ENCODE data around the gene DTNBP1.

DNA sequence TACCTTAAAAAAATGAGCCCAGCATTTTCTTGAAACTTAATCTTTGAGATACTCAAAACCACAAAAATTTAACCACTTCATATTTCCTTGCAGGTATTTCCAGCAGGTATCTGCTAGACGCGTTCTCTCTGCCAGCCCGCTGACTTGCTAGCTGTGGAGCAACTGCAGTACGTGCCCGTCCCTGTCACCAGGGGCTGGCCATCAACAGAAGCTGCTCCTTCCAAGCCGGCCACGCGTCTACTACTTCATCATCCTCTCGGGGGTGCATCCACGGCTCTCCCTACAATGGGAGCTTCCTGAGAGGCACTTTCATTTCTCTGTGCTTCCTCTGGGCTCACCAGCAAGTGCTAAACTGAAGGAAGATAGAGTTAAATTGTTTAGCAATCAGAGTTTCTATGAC, 132.4 kb downstream of the DTNBP1 start:
- no peak for TF ChIP-seq POLR2A (IDR thresholded peaks at IDR 0.05)
- TF ChIP-seq, protein P1, sequence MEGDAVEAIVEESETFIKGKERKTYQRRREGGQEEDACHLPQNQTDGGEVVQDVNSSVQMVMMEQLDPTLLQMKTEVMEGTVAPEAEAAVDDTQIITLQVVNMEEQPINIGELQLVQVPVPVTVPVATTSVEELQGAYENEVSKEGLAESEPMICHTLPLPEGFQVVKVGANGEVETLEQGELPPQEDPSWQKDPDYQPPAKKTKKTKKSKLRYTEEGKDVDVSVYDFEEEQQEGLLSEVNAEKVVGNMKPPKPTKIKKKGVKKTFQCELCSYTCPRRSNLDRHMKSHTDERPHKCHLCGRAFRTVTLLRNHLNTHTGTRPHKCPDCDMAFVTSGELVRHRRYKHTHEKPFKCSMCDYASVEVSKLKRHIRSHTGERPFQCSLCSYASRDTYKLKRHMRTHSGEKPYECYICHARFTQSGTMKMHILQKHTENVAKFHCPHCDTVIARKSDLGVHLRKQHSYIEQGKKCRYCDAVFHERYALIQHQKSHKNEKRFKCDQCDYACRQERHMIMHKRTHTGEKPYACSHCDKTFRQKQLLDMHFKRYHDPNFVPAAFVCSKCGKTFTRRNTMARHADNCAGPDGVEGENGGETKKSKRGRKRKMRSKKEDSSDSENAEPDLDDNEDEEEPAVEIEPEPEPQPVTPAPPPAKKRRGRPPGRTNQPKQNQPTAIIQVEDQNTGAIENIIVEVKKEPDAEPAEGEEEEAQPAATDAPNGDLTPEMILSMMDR (IDR thresholded peaks at IDR 0.05): no peak

All from esophagus squamous epithelium (tissue), 4 donors.